SK-N-DZ (cell line): ENCODE data around the gene NOP9.
A peak's percentile ranks its signal among the peaks of the same experiment; 100 is the strongest.

ENCODE experiments used
- DNase-seq: peaks from one replicate; pipeline ENCODE4 v3.0.0-alpha.2; 2015; ENCODE audit warnings: low spot score

NOP9 gene

GRCh38 chr14:24309538-24310264 is 10.1 kb downstream of the NOP9 start, which contains the start of gene LTB4R2:
Gene LTB4R2, plus strand, starts transcription at chr14:24310140. Its CDS starts 525 bp downstream, at chr14:24310665.
- no peak for DNase-seq

GRCh38 chr14:24310265-24310645 is 10.6 kb downstream of the NOP9 start:
- no peak for DNase-seq

GRCh38 chr14:24310646-24311604 is 11.3 kb downstream of the NOP9 start, which contains the start of gene LTB4R:
Gene LTB4R, plus strand, starts transcription at chr14:24311502. Its CDS starts 4,150 bp downstream, at chr14:24315652.
- DNase-seq, result no peak

- DNase-seq, result no peak
Measured at GRCh38 chr14:24311837-24312615, 12.4 kb downstream of the NOP9 start.

GRCh38 chr14:24312736-24313507 is 13.3 kb downstream of the NOP9 start:
- no peak for DNase-seq

- no peak for DNase-seq
Measured at GRCh38 chr14:24313913-24314312, 14.3 kb downstream of the NOP9 start.

GRCh38 chr14:24314377-24315193 is 14.9 kb downstream of the NOP9 start:
- no peak for DNase-seq

GRCh38 chr14:24315243-24315806 is 15.7 kb downstream of the NOP9 start:
- DNase-seq, result no peak

- peak; percentile 42 for DNase-seq
Measured at GRCh38 chr14:24315807-24316596, 16.4 kb downstream of the NOP9 start.

GRCh38 chr14:24316597-24316950 is 16.9 kb downstream of the NOP9 start:
- DNase-seq, result no peak

GRCh38 chr14:24317141-24317928 is 17.7 kb downstream of the NOP9 start:
- DNase-seq, result no peak

GRCh38 chr14:24321212-24321975 is 21.7 kb downstream of the NOP9 start:
- no peak for DNase-seq

GRCh38 chr14:24322672-24323071 is 23.0 kb downstream of the NOP9 start:
- DNase-seq, result no peak

GRCh38 chr14:24323341-24323740 is 23.7 kb downstream of the NOP9 start:
- no peak for DNase-seq

- DNase-seq, result no peak
Measured at GRCh38 chr14:24324024-24324423, 24.4 kb downstream of the NOP9 start.

- no peak for DNase-seq
Measured at GRCh38 chr14:24325041-24325530, 25.4 kb downstream of the NOP9 start.

GRCh38 chr14:24325963-24326362 is 26.3 kb downstream of the NOP9 start:
- no peak for DNase-seq
